NCI-H1694 treated with DMSO at 0.1 percent for 48 hours (cell line): Measurements from ENCODE around the gene EFNA5.

Experiments
- DNase-seq: peaks from one replicate; lab custom pipeline; 2025; lab: John Stamatoyannopoulos, UW

The EFNA5 gene

DNA sequence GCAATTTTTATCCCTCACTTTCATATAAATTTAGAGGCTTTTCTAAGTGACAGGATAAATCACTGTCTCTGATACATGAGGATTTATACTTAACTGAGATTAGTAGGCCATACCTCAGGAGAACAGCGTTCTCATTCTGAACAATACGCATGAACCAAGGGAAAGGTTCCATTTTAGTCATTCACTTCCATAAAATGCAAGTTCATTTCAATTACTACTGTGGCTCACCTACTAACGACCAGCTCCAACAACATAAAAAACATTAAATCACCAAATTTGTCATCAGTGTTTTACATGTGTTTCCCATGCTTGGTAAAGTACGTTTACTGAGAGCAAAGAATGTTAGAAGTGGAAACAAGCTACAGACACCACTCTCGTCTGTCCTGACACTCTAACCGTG, 67.4 kb downstream of the EFNA5 start:
- DNase-seq = no peak

DNA sequence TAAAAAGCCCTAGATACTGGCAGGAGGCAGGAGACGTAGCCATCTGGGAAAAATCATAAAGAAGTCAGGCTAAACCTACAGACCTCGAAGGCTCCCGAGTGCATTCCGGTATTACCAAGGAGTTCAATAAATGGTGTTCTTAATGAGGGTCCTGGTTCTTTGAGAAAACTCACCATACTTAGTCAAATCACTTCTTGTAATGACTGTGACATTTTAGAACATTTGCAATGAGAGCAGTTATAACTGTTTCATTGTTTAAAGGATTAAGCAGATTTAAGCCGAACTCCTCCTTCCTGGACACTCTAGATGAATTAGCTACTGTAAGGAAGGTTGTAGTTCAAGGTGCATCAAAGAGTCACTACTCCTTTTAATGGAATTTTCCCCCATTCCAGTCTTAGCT, 67.8 kb downstream of the EFNA5 start:
- no peak for DNase-seq

DNA sequence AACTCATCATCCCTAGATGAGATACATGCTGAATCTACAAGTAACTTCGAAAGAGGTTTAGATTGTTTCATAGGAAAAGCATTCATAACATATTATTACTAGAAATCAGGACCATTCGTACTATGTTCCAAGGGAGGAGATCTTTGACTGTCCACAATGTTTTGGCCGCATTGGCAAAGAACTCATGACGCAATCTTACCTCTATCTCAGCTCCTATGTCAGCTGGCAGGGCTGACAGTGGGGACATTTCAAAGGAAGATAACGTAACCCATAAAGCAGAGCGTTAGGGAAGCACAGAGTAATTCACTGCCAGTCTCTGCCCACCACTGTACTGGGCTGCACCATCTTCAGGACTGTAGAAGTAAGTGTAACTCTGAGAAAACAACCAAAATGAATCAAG, 69.7 kb downstream of the EFNA5 start:
- DNase-seq = no peak

DNA sequence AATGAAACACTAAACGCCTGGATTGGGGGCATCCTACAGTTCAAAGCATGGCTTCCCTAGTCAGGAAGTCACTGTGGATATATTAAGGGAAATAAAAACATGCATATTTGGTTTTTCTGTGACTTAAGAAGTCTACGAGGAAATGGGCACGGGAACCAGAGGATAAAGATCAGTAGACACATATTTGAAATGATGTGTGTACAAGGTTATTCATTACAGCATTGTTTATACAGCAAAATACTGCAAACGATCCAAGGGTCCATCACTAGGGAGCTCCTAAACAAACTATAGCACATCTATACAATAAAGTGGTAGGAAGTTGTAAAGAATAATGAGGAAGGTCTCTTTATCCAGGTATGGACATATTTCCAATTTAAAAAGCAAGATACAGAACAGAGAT, 71.8 kb downstream of the EFNA5 start:
- no peak for DNase-seq

DNA sequence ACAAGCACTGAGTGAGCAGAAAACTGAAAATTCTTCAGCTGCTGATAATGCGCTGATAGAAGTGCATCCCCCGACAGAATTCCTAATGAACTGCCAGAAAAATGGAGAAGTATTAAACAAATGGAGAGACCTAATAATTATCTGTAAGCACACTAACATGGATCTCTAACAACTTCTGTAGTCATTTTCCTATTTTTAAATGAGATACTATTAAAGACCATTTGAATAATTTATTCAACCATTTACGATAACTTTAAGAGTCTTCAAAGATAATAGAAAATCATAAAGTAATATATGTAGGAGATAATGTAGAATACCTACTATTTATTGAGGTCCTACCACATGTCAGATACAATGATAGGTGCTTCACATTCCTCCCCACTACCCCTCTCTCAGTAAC, 72.9 kb downstream of the EFNA5 start:
- no peak for DNase-seq

DNA sequence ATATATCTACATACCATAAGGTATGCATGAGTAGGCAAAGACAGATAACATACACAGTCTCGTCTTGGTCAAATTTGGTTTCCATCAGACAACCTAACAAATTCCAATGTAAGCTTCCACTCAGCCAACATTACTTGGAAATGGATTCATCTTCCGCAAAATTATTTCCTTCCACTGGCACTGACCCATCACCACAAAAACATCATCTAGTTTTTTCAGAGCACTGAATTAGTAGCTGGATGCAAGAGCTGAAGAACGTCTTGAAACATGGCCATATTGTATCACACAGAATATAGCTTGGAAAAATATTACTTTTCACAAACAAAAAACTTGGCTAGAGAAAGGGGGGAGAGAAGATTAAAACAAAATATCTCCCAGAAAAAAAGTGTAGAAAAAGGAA, 73.5 kb downstream of the EFNA5 start:
- no peak for DNase-seq

DNA sequence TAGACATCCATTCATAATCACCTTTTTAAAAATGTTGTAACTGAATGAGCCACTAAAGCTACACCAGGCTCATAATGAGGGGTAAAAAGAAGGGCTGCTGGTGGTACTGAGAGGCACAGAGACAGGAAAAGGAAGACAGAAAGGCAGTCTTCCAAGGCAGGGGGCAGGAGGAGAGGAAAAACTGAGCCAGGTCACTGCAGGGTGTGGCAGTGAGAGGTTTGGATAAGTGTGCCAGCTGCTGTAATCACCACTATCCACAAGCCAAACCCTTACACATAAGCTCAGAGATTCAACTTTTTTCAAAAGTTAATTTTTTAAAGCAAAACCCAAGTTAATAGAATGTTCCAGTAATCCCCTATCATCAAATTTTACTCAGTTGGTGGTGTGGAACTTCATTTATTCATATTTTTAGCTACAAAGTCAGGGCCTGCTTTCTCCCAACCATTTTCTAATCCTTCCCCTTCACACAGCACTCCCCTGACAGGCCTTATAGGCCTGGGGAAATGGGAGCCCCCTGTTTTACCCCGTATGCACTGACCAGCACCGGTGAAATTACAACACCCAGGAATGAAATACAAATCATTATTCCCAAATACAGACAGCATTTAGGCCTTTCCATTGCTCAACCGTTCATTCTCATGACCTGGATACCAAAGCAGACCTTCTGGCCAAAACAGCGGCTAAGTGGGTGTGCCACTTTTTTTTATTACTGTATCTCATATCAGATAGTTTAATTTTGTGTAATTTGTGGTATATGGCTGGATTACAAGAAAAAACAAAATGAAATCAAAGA, 76.3 kb downstream of the EFNA5 start:
- no peak for DNase-seq

DNA sequence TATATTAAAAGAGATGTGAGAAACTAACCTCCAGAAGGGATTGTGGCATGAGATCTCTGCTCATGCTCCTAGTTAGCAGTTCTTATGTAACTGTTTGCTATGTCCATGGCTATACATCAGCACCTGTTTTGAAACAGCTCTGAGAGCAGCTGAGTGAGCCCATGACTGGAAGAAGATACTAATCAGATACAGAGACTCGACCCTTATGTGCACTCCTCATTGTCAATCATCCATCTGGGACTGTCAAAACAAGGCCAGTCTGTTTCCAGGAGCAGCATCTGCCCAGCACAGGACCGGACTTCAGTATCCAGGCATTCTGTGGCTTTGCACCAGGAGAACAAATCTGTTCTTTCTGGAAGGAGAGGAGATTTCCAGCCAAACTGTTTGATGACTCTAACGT, 77.7 kb downstream of the EFNA5 start:
- no peak for DNase-seq

DNA sequence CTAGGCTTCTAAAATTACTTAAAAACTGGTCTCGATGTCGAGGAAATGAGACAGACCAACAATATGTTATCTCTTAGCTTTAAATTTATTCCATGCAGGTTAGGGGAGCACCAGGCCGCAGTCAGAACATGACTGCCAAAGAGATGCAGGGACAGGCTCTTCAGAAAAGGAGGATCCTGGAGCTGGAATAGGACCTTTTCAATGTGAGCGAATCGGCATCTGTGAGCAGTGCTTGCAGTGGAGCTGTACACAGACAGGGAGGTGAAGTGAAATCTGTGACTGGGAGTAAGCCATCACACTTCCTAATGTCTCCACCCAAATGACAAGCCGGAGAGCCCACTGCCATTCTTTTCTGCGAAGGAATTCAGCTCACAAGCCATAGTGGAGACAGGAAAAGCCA, 78.2 kb downstream of the EFNA5 start:
- DNase-seq = no peak

DNA sequence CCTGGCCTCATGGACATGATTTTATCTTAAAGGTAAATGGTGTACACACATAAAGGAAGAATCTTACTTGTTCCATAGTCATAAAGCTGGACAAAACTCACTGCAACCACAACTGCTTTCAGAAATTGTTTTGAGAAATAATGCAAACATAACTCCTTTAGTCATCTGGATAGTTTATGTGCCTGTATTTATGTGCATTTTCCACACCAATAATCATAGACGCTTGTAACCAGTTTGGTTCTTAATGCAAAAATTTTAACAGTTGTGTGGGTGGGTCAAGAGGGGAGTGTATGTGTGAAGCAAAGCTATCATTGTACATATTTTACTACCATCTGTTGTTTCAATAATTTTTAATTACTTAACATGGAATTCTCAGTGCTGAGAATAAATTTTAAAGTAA, 80.1 kb downstream of the EFNA5 start:
- DNase-seq = peak; percentile 16

DNA sequence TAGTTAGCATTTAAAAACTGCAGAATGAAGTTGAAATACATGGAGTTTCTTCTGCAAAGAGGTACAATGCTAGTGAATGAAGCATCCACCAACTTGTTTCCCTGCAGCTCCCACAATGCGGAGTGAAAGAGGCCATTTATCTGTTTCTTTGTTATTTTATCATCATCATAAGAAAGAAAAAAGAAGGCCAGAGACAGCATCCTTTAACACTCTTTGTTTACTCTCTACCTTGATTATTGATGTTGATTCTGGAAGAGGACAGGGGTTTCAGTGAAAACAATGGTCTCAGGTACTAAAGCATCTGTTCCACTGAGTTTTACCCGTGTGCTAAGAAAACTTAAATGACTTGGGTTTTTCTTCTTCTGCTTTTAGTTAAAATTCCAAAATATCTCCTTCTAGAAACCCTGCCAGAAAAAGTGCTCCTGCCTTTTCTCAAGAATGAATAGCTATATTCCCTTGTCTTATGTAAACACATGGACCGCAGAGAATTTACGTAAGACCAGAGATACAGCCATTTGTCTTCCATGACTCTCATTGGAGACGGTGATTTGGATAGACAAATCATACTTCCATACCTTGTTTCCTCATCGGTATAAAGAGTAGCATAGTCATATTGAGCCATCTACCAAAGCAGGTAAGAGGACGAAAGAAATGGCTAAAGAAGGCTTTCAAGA, 81.1 kb downstream of the EFNA5 start:
- DNase-seq = no peak

DNA sequence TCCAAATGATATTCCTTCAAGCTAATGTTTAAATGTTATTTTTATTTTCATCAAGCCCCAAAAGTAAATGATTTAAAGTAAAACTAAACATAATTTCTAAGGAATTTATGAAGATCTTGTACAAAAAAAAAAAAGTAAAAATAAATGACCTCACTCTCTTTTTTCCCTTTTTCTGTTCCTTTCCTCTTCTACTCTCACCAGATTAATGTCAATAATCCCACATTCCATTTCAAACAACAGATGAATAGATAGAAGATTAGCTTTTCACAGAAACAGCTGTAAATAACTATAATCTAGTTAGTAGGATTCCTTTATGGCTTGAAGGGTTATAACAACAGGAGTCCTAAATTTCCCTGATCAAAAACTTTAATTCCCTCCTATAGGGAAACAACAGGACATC, 88.1 kb downstream of the EFNA5 start:
- no peak for DNase-seq

DNA sequence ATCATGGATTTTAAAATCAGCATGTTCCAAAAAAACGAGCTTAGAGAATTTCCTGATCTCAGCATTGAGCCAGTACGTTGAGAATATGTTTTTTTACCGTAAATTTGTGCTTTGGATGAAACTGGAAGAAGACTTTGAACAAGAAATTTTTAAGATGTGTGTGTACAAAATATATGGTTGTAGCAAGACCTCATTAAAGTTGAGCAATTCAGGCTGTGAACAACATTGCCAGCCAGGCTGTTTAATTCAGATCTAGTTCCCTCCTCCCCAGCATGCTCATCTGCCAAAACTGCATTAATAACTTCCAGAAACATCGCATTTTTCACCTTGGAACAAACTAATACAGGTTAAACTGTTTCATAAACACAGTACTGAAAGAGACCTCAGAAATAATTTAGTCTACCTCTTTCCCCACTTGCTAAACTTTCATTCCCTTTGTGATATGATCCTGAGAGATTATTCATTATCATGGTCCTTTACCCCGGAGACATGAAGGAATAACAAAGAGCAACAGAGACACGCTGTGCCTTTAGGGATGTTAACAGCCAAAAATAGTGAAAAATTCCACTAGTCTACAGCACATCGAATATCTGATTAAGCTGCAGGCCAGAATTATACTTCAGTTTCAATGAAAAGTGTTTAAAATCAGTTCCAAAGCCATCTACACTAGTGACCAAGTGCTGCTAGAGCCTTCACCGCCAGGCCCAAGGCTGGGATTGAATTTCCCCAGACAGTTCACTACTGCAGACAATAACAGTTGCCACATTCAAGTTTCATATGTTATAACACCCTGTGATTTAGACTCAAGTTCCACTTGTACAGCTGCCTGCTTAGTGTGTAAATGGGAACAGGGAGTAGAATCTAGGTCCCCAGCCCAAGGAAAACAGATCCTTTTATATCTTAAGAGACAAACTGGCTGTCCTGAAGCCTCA, 89.6 kb downstream of the EFNA5 start:
- no peak for DNase-seq

DNA sequence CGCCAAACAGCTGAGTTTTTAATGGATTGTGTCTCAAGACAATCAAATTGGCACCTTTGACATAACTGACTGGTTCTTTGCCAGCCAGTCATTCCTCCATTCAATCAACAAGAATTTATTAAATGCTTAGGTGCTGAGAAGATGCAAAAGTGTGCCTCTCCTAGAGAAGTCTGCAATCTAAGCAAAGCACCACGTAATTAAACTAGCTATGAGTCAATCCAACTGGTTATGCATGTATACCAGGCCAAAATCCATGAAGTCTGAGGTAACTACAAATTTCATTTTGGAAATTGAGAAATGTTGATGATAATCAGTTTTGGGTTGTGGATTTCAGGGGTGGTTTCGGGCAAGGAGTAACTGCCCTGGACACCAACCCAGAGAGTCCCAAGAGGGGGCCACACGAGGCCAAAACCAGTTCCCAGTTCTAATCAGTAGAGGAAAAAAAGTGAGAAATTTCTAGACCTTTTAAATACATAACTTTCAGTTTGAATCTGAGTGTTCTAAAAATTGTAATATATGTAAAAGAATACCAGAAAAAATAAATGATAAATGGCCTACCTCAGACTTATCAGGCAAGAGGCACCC, 92.6 kb downstream of the EFNA5 start:
- DNase-seq = no peak

DNA sequence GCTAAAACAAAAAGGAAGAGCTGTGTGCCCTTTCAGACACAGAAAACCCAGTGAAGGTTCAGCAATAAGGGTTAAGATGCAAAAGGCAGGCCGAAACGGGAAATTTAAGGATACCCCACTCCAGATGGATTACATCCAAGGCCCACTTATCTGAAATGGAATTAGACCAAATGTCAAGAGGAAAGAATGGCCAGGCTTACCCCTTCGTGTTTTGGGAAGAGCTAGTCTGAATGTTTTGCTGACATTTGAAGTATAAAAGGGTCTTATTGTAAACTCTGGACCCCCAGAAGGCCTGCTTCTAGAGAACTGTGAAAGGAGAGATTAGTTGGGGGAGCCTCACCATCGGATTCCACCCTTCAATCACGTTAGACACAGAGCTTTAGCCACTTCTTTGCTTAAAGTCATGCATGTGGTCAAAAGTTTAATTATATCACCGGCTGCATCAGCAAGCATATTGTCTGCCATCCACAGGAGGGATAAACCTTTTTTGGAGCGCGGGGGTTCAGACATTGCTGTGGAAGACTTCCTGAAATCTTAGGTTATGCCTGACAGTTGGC, 93.3 kb downstream of the EFNA5 start:
- no peak for DNase-seq

DNA sequence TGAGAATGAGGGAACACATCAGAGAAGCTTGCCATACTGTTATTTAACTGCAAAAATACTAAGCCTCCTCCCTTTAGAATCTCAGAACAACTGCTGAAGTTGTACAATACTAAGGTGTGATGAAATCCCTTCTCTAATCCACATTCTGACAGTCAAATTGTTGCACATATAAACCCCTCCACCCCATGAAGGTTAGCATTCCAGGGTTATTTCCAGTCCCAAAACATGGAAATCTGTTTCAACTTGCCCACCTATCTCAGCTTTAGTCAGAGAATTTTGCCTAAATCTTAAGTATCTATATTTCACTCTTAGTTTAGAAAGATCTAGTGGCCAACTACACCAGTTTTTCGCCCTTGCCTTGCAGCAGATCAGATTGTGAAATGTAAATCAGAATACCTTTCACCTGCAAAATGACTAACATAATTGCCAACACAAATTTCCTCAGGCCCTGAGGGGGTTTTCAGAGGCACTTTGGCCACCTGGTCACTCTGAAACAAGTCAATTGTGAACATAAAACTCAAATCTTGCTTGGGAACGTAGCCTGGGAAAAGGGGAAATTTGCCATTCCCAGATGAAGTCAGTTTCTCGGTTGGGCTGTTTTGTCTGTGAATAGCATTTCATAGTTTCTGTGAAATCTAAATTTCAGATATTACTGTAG, 93.9 kb downstream of the EFNA5 start:
- DNase-seq = no peak

DNA sequence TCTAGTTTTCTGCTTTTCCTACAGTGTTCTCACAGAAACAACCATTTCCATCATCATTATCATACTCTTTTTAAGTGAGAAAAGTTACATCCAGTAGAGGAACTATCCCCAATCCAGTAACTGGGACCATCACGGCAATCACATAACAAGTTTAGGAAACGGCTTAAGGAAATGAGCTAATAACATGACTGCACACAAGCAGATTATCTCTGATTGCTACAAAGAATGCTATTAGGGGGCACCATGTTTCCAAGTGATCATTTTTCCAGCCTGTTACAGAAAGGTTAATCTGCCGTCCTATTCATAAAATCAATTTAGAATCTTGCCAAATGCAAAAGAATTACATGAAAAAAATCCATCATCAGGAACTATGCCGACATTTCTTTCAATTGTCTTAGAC, 94.6 kb downstream of the EFNA5 start:
- no peak for DNase-seq

DNA sequence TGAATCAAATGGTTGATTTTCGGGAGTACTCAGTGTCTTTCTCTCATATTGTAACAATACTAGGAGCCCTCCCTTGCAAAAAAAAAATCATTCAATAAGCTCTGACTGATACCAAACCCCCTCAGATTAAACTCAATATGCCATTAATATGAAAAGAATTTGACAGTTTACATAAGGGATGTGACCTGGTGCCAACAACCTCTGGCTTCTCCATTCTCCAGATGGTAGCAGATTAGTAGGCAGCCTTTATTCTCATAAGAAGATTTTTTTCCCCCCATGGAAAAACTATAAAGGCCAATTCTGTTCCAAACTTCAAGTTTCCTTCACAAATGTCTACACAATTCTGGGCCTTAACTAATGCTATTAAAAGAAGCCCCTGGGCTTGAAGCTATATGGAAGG, 96.5 kb downstream of the EFNA5 start:
- DNase-seq = no peak

DNA sequence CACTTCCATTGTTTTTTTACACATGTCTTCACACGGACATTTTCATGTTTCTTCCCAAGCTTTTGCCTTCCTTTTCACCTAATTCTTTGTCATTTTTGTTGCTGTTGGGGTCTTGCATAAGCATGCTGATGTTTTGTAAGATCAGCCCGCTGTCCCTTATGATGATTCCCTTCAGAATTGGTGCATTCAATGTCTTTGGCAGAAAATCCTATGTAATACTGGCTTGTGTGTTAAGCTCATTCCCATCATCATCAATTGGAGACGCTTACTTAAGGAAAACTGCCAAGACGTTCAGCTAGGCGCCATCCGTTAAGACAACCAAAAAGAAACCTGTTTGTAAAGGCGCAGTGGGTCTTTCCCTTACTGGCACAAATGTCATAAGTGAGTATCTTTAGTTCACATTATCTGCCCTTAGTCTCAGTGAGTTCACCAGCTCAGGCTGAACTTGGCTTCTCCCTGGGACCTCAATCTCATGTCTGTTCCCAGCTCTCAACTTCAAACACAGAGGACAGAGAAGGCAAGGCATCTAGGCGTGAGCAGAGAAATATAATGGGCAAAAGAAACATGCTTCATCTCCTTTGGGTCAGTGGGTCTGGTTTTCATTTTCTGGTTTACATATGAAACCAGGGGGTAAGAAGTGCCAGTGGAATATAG, 97.9 kb downstream of the EFNA5 start:
- DNase-seq = no peak

DNA sequence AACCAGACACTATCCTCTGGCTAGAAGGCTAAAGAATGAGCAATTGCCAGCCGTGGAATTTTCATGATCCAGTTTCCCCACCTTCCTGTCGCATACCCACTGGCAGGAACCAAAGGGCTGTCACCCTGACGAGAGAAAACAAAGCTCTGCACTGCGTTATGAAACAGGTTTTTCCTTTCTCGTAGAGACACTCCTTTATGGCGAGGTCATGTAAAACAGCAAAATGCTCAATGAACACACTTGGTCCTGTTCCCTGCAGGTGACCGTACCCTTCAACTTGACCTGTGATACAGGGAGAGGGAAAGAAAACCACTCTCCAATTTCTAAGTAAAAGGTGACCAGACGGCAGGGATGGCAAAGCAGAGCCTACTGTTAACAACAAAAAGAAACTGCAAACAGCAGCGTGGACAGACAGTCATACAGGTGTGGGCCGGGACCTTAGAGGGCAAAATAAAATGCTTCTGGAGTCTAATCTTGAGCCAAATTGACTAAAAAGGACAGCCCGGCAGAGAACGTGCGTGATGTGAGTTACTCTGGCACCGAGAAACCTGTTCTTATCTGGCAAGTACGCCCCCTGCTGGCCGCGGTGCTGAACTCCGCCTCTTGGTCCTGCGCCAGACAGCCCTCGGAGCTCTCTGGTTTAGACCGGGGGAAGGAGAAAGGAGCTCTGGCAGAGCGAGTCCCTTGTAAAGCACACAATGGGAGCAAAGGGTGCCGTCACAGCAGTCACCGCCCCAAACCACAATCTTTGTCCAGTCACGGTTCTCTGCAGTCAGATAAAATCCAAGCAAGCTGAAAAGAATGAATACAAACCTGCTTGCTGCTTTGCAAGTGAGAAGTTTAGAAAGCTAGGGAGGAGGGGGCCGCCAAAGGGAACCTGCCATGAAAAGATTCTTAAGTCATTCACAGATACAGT, 98.9 kb downstream of the EFNA5 start:
- peak; percentile 86 for DNase-seq
